Measurements from ENCODE around the gene UXT. TPM values are rescaled to one million over a fixed set of nuclear protein-coding genes. Genes with fewer than 3 reads are reported as not detected.

The UXT gene
- total and polyA plus RNA-seq, 2 of the 4 experiments (the other 2 are of a cell fraction) = 106 to 164 TPM

- TF ChIP-seq BHLHE40 (IDR thresholded peaks at IDR 0.05; ENCODE audit: low read depth, low read length) = peak; percentile 96
These were observed 39.3 kb downstream of the UXT start, which contains the start of gene SYN1 (continued) for GRCh38 chrX:47619486-47620302.

GRCh38 chrX:47618923-47619485 lies 40.0 kb downstream of the UXT start:
- H2BK5ac ChIP-seq (ENCODE audit: low read depth, low read length, poor library complexity, severe bottlenecking) = no peak overlapping the region
- H3K9me1 ChIP-seq (ENCODE audit: insufficient read depth, low read length) = no peaks in the 10 kb centered on the region
- H3K27ac ChIP-seq (ENCODE audit: insufficient read depth, low read length) = no peak overlapping the region
- H4K5ac ChIP-seq (ENCODE audit: low read depth, low read length) = no peak overlapping the region
- no peak overlapping the region for H2BK20ac ChIP-seq (ENCODE audit: low read depth, low read length)
- intact Hi-C loops (cut with micrococcal nuclease) (no loop called here), in situ Hi-C loops (cut with MboI; ENCODE audit: low sequenced_read_pairs) (no loop called here), dilution Hi-C loops (cut with HindIII; ENCODE audit: low sequenced_read_pairs, unreplicated experiment) (no loop called here)
- H3K18ac ChIP-seq (ENCODE audit: low read depth, low read length) = no peak overlapping the region
- no peak overlapping the region for H3K9ac ChIP-seq (ENCODE audit: low read depth, low read length)
- peaks cover 7% of the 10 kb centered on the region; the same call in 1 of the 2 replicates for H3K27me3 ChIP-seq (ENCODE audit: control insufficient read depth, insufficient read depth, low read length)
- H4K20me1 ChIP-seq (ENCODE audit: insufficient read depth, low read length) = 0 out of 2 replicates have a peak, but pooled peaks cover under 1% of the 10 kb centered on the region
- H2BK120ac ChIP-seq (ENCODE audit: low read depth, low read length) = no peak overlapping the region
- H2AFZ ChIP-seq (replicated peaks; ENCODE audit: low read length, poor library complexity) = no peak overlapping the region
- H2AK5ac ChIP-seq (ENCODE audit: low read depth, low read length) = no peak overlapping the region
- TF ChIP-seq MAZ (IDR thresholded peaks at IDR 0.05; ENCODE audit: borderline replicate concordance, low read depth, low read length) = no peak
- TF ChIP-seq RCOR1 (IDR thresholded peaks at IDR 0.05; ENCODE audit: insufficient replicate concordance, low read length) = no peak
- TF ChIP-seq SMC3 (IDR thresholded peaks at IDR 0.05; ENCODE audit: low read depth, low read length) = no peak
- TF ChIP-seq CEBPB (IDR thresholded peaks at IDR 0.05; ENCODE audit: low read depth, low read length) = no peak
- TF ChIP-seq MXI1 (IDR thresholded peaks at IDR 0.05; ENCODE audit: borderline replicate concordance, low read depth, low read length) = no peak
- no peak for TF ChIP-seq FOS (IDR thresholded peaks at IDR 0.05; ENCODE audit: low read depth, low read length)
- TF ChIP-seq RAD21 (IDR thresholded peaks at IDR 0.05; ENCODE audit: low read length) = no peak
- no peak for TF ChIP-seq MAFK (IDR thresholded peaks at IDR 0.05; ENCODE audit: low read depth, low read length)
- no peak for TF ChIP-seq RFX5 (IDR thresholded peaks at IDR 0.05; ENCODE audit: low read depth, low read length)
- no peak for TF ChIP-seq POLR2A (IDR thresholded peaks at IDR 0.05; ENCODE audit: low read depth, low read length)
- no peak for TF ChIP-seq CHD1 (IDR thresholded peaks at IDR 0.05; ENCODE audit: low read depth, low read length)
- H3K4me3 ChIP-seq (ENCODE audit: insufficient read depth, low read depth, low read length) = no peak overlapping the region
- no peak overlapping the region for H3K4me2 ChIP-seq (ENCODE audit: low read depth, low read length)
- no peak overlapping the region for H3K23ac ChIP-seq (ENCODE audit: low read depth, low read length)
- no peak overlapping the region for H4K91ac ChIP-seq (ENCODE audit: insufficient read depth, low read depth, low read length)
- no peak overlapping the region for H3K14ac ChIP-seq (replicated peaks; ENCODE audit: low read depth, low read length)
- H3K9me3 ChIP-seq (ENCODE audit: control insufficient read depth, insufficient read depth, low read length) = no peaks in the 10 kb centered on the region
- BruUV-seq (replicated peaks) = no TSS peak
- 63% methylated on average over 8 of the region's 32 CpGs; no CpG with 5 or more reads in 1 of the 2 experiments for WGBS, 2 experiments (ENCODE audit: extremely low coverage in 2 of 2, insufficient read length in 1 of 2)
- no peaks in the 10 kb centered on the region for H3K36me3 ChIP-seq (ENCODE audit: control insufficient read depth, insufficient read depth, low read length)
- no peak for DNase-seq
- H3K4ac ChIP-seq (ENCODE audit: low read depth, low read length) = no peak overlapping the region
- ChIA-PET CTCF (no interaction called here), POLR2A (ENCODE audit: unreplicated experiment) (no interaction called here)
- H3K56ac ChIP-seq (ENCODE audit: extremely low read depth, insufficient read depth, low read length) = no peak overlapping the region
- H3K79me1 ChIP-seq (ENCODE audit: low read depth in 1 of 2, low read length in 2 of 2) = no peaks in the 10 kb centered on the region
- no peak overlapping the region for H2AK9ac ChIP-seq (replicated peaks; ENCODE audit: low read depth, low read length, poor library complexity)
- no peak overlapping the region for H2BK15ac ChIP-seq (ENCODE audit: low read depth, low read length)
- no peaks in the 10 kb centered on the region for H3K4me1 ChIP-seq (ENCODE audit: control insufficient read depth, insufficient read depth, low read length)
- ATAC-seq (ENCODE audit: low read depth) = no peak
- no peak overlapping the region for H4K8ac ChIP-seq (ENCODE audit: low read depth in 2 of 2, low read length in 2 of 2)

Data from IMR-90 (cell line).